GM15510 (cell line): ENCODE results near the gene VPS52.

Source experiments
- POLR2A ChIP-seq: IDR thresholded peaks from 3 replicates; pipeline ENCODE4 v1.6.1; 2011; ENCODE audit warnings: borderline replicate concordance; ENCODE audit not compliant: insufficient read length; ENCODE audit errors: extremely low read depth

Gene VPS52

DNA sequence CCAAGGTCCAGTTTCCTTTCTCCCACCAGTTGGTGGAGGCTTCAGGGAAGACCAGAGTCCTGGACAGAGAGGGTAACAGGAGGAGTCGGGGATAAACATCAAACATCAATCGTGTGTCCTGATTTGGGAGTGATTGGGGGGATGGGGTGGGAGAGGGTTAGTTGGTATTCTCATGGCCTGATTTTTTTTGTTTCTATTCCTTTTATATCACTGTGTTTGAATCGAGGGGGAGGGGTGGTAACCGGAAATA lies 67.6 kb downstream of the VPS52 start:
- TF ChIP-seq POLR2A = no peak

DNA sequence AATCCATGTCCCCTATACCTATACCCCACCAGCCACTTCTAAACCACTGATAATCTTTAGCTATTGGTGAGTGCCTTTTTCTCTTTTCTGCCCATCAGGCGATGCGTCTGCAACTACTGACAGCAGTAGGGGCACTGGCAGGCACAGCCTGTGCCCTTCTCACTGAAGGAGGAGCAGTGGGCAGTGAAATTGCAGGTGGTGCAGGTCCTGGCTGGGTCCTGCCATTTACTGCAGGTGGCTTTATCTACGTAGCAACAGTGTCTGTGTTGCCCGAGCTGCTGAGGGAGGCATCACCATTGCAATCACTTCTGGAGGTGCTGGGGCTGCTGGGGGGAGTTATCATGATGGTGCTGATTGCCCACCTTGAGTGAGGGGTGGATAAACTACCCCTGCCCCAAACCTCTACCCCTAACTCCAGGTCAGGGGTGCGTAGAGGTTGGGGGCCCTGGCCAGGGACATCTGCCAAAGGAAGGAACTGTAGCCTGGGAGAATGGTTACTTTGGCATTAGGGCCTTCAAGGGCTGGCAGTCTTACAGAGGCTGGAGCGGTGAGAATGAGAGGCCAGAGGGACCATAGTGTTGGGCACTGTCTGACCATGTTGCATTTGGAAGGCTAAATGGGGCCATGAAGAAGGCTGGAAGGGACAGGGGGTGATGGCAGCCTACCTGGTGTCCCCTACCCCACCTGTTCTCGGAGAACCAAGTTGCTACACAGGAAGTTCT lies 68.1 kb downstream of the VPS52 start:
- no peak for TF ChIP-seq POLR2A

DNA sequence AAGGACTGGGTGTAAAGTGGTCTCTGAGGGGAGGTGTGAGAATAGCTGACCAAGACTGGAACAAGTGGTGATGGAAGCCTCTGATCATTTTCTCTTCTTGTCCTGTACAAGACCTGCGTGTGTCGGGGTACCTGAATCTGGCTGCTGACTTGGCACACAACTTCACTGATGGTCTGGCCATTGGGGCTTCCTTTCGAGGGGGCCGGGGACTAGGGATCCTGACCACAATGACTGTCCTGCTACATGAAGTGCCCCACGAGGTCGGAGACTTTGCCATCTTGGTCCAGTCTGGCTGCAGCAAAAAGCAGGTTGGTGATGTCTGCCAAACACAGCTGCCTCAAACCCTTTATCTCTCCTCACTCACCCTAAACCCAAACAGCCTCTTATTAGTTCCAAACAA lies 68.9 kb downstream of the VPS52 start:
- no peak for TF ChIP-seq POLR2A

DNA sequence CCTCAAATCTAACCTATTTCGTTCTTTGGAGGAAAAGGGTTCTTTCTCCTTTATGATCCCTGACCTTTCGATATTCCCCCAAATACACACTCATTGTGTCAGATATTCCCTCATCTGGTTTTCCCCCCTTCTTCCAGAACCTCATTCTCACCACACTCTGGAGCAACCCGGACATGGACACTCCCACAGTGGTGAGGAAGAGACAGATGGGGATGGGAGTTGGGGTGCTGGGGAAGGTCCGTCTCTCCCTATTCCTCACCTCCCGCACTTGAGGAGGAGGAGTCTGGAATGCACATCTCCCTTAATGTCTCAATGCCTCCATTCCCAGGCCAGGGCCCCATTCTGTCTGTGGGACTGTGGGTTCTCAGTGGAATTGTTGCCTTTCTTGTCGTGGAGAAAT lies 69.7 kb downstream of the VPS52 start:
- no peak for TF ChIP-seq POLR2A

DNA sequence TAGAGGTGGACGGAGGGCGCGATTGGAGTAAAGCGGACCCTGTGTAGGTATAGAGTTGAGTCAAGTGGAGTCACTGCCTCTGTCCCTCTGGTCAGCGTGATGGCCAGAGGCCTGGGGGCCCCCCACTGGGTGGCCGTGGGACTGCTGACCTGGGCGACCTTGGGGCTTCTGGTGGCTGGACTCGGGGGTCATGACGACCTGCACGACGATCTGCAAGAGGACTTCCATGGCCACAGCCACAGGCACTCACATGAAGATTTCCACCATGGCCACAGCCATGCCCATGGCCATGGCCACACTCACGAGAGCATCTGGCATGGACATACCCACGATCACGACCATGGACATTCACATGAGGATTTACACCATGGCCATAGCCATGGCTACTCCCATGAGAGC lies 70.5 kb downstream of the VPS52 start:
- TF ChIP-seq POLR2A = no peak
